ENCODE measurements around the gene ZBTB7C. TPM values are rescaled to one million over a fixed set of nuclear protein-coding genes. Genes with fewer than 3 reads are reported as not detected.

The ZBTB7C gene
- total RNA-seq, 2 donors from 2014 or later, result 1.3 to 2.3 TPM

DNA sequence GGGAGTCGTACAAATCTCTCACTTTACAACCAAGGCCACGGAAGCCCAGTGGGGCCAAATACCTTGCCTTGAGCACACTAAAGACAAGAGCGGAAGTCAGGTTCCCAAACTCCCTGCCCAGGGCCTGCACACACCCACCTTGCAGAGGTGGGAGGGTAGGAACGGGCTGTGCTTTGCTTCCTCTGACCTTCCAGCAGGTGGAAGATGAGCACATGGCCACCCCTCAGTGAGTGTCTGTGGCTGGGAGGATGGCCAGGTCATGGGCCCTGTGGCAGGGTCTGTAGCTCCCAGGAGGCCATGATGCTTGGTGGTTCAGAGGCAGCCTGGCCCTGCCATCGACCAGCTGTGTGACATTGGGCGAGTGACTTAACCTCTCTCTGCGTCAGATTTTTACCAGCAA lies 218.2 kb downstream of the ZBTB7C start:
- Histone ChIP-seq H3K27me3 (no peaks in the 10 kb centered on the region), H3K27ac (no peak overlapping the region), H3K9me3 (no peaks in the 10 kb centered on the region), H3K4me1 (peaks cover 11% of the 10 kb centered on the region), H3K36me3 (replicated peaks in 1 of 2; ENCODE audit: insufficient read depth in 1 of 2, low read depth in 2 of 2) (no peaks in the 10 kb centered on the region), H3K4me3 (no peak overlapping the region)
- TF ChIP-seq, protein P1, sequence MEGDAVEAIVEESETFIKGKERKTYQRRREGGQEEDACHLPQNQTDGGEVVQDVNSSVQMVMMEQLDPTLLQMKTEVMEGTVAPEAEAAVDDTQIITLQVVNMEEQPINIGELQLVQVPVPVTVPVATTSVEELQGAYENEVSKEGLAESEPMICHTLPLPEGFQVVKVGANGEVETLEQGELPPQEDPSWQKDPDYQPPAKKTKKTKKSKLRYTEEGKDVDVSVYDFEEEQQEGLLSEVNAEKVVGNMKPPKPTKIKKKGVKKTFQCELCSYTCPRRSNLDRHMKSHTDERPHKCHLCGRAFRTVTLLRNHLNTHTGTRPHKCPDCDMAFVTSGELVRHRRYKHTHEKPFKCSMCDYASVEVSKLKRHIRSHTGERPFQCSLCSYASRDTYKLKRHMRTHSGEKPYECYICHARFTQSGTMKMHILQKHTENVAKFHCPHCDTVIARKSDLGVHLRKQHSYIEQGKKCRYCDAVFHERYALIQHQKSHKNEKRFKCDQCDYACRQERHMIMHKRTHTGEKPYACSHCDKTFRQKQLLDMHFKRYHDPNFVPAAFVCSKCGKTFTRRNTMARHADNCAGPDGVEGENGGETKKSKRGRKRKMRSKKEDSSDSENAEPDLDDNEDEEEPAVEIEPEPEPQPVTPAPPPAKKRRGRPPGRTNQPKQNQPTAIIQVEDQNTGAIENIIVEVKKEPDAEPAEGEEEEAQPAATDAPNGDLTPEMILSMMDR (IDR thresholded peaks at IDR 0.05), result no peak
- TF ChIP-seq POLR2A (IDR thresholded peaks at IDR 0.05), result no peak
- ATAC-seq (no peak), DNase-seq (no peak)
- intact Hi-C loops (cut with DNase I), result no loop called here
- WGBS, 2 donors, result 93 to 96% methylated on average over 7 of the region's 7 CpGs

DNA sequence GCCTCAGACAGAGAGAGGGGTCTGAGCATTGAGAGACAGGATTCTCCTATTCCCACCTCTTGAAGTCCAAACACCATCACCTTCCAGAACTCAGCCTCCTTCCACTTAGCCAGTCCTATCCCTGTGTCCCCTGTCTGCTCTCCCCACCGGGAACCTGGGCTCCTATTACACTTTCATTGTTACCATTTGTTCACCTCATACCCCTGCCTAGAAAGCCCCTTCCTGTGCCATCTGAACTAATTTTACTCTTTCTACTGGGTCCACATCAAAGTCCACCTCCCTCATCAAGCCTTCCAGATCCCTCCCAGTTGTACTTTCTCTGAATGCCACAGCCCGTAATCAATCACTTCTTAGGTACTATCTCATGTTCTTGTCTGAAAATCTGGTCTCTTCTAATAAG lies 220.6 kb downstream of the ZBTB7C start:
- H3K9me3 ChIP-seq, result no peaks in the 10 kb centered on the region
- DNase-seq (no peak), ATAC-seq (no peak)
- H3K27ac ChIP-seq, result no peak overlapping the region
- H3K27me3 ChIP-seq, result no peaks in the 10 kb centered on the region
- H3K4me1 ChIP-seq, result peaks cover 2% of the 10 kb centered on the region
- H3K36me3 ChIP-seq (replicated peaks in 1 of 2; ENCODE audit: insufficient read depth in 1 of 2, low read depth in 2 of 2), result no peaks in the 10 kb centered on the region
- no peak overlapping the region for H3K4me3 ChIP-seq
- TF ChIP-seq, protein P1 (IDR thresholded peaks at IDR 0.05), result no peak
- TF ChIP-seq POLR2A (IDR thresholded peaks at IDR 0.05), result no peak
- intact Hi-C loops (cut with DNase I), result no loop called here
- 95 to 98% methylated on average over 2 of the region's 2 CpGs for WGBS, 2 donors

DNA sequence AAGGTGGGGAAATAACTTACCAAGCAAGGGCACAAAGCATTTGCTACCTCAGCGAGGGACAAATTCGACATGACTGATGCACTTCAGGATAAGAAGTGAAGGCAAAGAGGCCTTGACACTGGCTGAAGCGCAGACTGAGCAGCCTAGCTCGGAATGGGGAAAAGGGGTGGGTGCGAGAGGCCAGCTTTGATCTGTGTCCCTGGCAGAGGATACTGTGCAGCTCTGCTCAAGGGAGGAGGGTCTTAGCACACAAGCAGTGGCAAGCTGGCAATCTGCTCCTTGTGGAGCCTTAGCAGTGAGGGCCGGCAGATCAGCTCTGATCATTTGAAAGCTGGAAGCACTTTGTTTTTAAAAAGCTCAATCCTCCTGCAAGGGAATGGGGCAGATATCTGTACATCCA lies 222.3 kb downstream of the ZBTB7C start:
- DNase-seq (no peak), ATAC-seq (no peak)
- intact Hi-C loops (cut with DNase I), result no loop called here
- 81 to 85% methylated on average over 6 of the region's 6 CpGs for WGBS, 2 donors
- H3K36me3 ChIP-seq (replicated peaks in 1 of 2; ENCODE audit: insufficient read depth in 1 of 2, low read depth in 2 of 2), result no peaks in the 10 kb centered on the region
- TF ChIP-seq POLR2A (IDR thresholded peaks at IDR 0.05), result no peak
- TF ChIP-seq, protein P1 (IDR thresholded peaks at IDR 0.05), result no peak
- no peak overlapping the region for H3K4me3 ChIP-seq
- H3K4me1 ChIP-seq, result no peaks in the 10 kb centered on the region
- H3K27ac ChIP-seq, result no peak overlapping the region
- H3K27me3 ChIP-seq, result no peaks in the 10 kb centered on the region
- no peaks in the 10 kb centered on the region for H3K9me3 ChIP-seq

DNA sequence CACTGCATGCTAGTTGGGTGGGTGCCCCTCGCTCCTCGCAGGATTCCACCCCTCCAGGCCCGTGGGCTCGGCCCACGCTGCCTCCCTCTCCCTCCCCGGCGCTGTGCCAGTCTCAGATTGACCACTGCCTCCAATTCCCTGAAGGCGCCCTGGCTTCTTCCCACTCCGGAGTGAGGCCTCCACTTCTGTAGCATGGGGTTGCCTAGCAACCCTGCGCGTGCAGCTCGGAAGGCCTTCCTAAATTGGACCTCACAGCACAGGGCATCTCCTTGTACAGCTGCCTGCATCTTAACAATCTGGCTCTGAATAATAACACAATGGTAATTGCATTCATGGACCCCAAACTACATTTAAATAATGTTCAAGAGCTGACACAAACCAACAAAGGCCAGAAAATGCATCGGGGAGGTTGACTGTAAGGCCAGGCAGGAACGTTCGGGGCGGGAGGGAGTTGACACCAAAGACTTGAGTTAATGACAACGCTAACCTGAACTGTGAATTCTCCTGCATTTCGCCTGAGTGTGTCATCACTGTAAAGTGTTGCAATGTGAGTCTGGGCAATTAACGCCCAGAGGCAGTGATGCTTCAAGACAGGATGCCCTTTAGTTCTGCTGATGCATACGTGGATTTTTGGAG lies 222.9 kb downstream of the ZBTB7C start:
- intact Hi-C loops (cut with DNase I), result no loop called here
- no peak for ATAC-seq
- Histone ChIP-seq H3K27me3 (no peaks in the 10 kb centered on the region), H3K9me3 (no peaks in the 10 kb centered on the region), H3K27ac (no peak overlapping the region), H3K4me1 (no peaks in the 10 kb centered on the region), H3K4me3 (no peak overlapping the region), H3K36me3 (replicated peaks in 1 of 2; ENCODE audit: insufficient read depth in 1 of 2, low read depth in 2 of 2) (no peaks in the 10 kb centered on the region)
- no peak for TF ChIP-seq POLR2A (IDR thresholded peaks at IDR 0.05)
- TF ChIP-seq, protein P1 (IDR thresholded peaks at IDR 0.05), result no peak
- DNase-seq, result no peak
- 73 to 79% methylated on average over 20 of the region's 20 CpGs for WGBS, 2 donors

DNA sequence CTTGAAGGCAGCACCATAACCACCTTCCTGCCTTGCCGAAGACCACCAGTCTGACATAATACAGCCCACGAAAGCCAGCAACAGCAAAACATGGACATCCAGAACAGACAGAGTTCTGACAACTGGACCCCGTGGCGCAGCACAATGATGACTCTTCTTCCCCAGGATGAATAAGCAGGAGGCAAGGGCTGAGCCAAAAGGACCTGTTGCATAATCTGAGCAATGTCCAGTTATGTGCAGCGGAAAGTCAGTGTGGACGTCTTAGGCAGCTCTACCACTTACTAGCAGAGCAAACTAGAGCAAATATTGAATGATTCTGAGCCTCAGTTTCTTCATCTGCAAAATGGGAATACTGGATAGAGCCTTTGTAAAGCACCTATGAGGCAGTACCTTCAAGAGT lies 225.1 kb downstream of the ZBTB7C start:
- DNase-seq (no peak), ATAC-seq (no peak)
- no peak for TF ChIP-seq POLR2A (IDR thresholded peaks at IDR 0.05)
- TF ChIP-seq, protein P1 (IDR thresholded peaks at IDR 0.05), result no peak
- 70 to 82% methylated on average over 6 of the region's 6 CpGs for WGBS, 2 donors
- no peaks in the 10 kb centered on the region for H3K4me1 ChIP-seq
- H3K4me3 ChIP-seq, result no peak overlapping the region
- H3K27ac ChIP-seq, result no peak overlapping the region
- intact Hi-C loops (cut with DNase I), result no loop called here
- no peaks in the 10 kb centered on the region for H3K9me3 ChIP-seq
- H3K27me3 ChIP-seq, result no peaks in the 10 kb centered on the region
- H3K36me3 ChIP-seq (replicated peaks in 1 of 2; ENCODE audit: insufficient read depth in 1 of 2, low read depth in 2 of 2), result no peaks in the 10 kb centered on the region

Data from body of pancreas (tissue), 4 donors.